DND-41 (cell line): ENCODE data around the gene EDC3.

Source experiments
- CTCF ChIP-seq: IDR thresholded peaks from 2 replicates; pipeline ENCODE4 v1.5.1; 2012; ENCODE audit warnings: borderline replicate concordance, low read length, moderate library complexity, mild to moderate bottlenecking; ENCODE audit not compliant: poor library complexity, severe bottlenecking; ENCODE audit errors: extremely low read depth
- EZH2 ChIP-seq: IDR thresholded peaks from 3 replicates; pipeline ENCODE4 v1.6.1; 2012; ENCODE audit warnings: borderline replicate concordance, low read depth, mild to moderate bottlenecking, moderate library complexity, low read length, inconsistent platforms; ENCODE audit not compliant: severe bottlenecking

- TF ChIP-seq CTCF (peak; percentile 95), EZH2 (no peak)
Observed at GRCh38 chr15:74635228-74635627, 60.6 kb downstream of the EDC3 start.
